Heart right ventricle (tissue), 16 donors: Measurements from ENCODE around the gene NECTIN2. TPM values are rescaled to one million over a fixed set of nuclear protein-coding genes. Genes with fewer than 3 reads are reported as not detected.

Experiments used
- ATAC-seq, 8 donors: fragments of 200-7000 bp; cut with Tn5 transposase; one replicate each; pipeline ENCODE4 v1.9.1; 2020; ENCODE audit warnings: mild to moderate bottlenecking in 8 of 8, moderate library complexity in 8 of 8, moderate number of reproducible peaks in 1 of 8
- DNase-seq, 2 donors: peaks; one replicate each; pipeline ENCODE4 v3.0.0-alpha.2; 2020
- H3K27ac ChIP-seq, 10 donors: fragments of 200-600 bp; sonication (generic) in 2 of 10; one replicate each; pipeline versions ENCODE4 v1.5.0 to v1.8.0; 2020 to 2022; ENCODE audit warnings: mild to moderate bottlenecking in 3 of 10
- H3K27me3 ChIP-seq, 7 donors: fragments of 200-600 bp; one replicate each; pipeline ENCODE4 v1.8.0; 2021 to 2022; ENCODE audit warnings: mild to moderate bottlenecking in 2 of 7
- H3K36me3 ChIP-seq, 9 donors: fragments of 200-600 bp; sonication (generic) in 1 of 9; one replicate each; pipeline versions ENCODE4 v1.5.0 to v1.8.0; 2020 to 2022; ENCODE audit warnings: mild to moderate bottlenecking in 2 of 9
- H3K4me1 ChIP-seq, 9 donors: fragments of 200-600 bp; sonication (generic) in 1 of 9; one replicate each; pipeline versions ENCODE4 v1.5.0 to v1.8.0; 2020 to 2022; ENCODE audit warnings: mild to moderate bottlenecking in 4 of 9
- H3K4me3 ChIP-seq, 10 donors: fragments of 200-600 bp; sonication (generic) in 2 of 10; one replicate each; pipeline versions ENCODE4 v1.5.0 to v1.8.0; 2020 to 2022; ENCODE audit warnings: mild to moderate bottlenecking in 7 of 10, moderate library complexity in 2 of 10
- H3K9me3 ChIP-seq, 11 donors: fragments of 200-600 bp in 10 of 11; sonication (generic) in 2 of 11; one replicate each; pipeline versions ENCODE4 v1.5.0 to v1.8.0; 2013 to 2022; ENCODE audit warnings: mild to moderate bottlenecking in 2 of 11, control low read depth in 1 of 11, moderate library complexity in 1 of 11
- CTCF ChIP-seq, 9 donors: fragments of 200-600 bp; sonication (generic) in 2 of 9; IDR thresholded peaks; one replicate each; pipeline versions ENCODE4 v1.5.0 to v1.8.0; 2021 to 2022; ENCODE audit warnings: antibody characterized with exemption in 9 of 9, mild to moderate bottlenecking in 5 of 9, moderate library complexity in 1 of 9
- WGBS, 2 donors: extraction: QIAGEN DNeasy Blood & Tissue Kit; methylation state at CpG; one replicate each; pipeline ENCODE4 v1.1.7; 2013; ENCODE audit warnings: inconsistent platforms in 1 of 2; 5-methylcytosine and 5-hydroxymethylcytosine counted together
- intact Hi-C, 10 donors: fragments of 100-400 bp; cut with DNase I; formaldehyde crosslinking; loops; one replicate each; pipeline versions ENCODE4 v1.11.1 to v1.14.2; 2022
- polyA plus RNA-seq, 2 donors: library from polyadenylated mRNA; stranded (reverse); fragments of 200-250 nt; gene quantifications; one replicate each; pipeline ENCODE4 v1.2.3, GENCODE V29; 2013
- total RNA-seq, 10 donors: library from RNA; stranded (reverse); fragmentation: NEBNext Ultra II Directional in 3 of 10; extraction: Animal tissue kit (Norgen Biotek cat#: 25700) in 3 of 10; gene quantifications; one replicate each; pipeline versions ENCODE4 v1.2.1 to v1.2.4, GENCODE V29; 2021 to 2023
- donor health status: Arrhythmogenic right ventricular cardiomyopathy.
- donor health status: ischemic (EF 13 %, LVEDD 7.1; RV severe dilation, severe dysfunction).
- donor health status: healthy with polysubstance abuse.
- donor health status: DM: no; HTN: yes; CAD: no.
- donor health status: DM: no; HTN: no; CAD: no.
- donor health status: ischemic (EF 25% LVEDD 6.9; RV normal size, moderate dysfunction).
- donor health status: ischemic (EF 25% LVEDD 5.7; RV mildly dilated, moderate dysfunction).
- donor health status: healthy.
- donor health status: DM: yes; HTN: yes; CAD: no.
- donor health status: Ischemic cardiomyopathy.
- donor health status: ischemic (EF 35%, LVEDD 5.7; RV mildly dilated, moderate dysfunction).
- donor health status: nonischemic (EF 11% LVEDD 7.7; RV severe dilation, severe dysfunction).
- donor health status: DM: yes; HTN: yes; CAD: no.
- donor health status: PGD.
- donor health status: ischemic (EF 29% LVEDD 5.4; RV normal size, mild dysfunction).
- donor health status: nonischemic (EF 23%, LVEDD 6.1; RV moderate dilation, normal function).

The NECTIN2 gene
- total and polyA plus RNA-seq, 12 donors: 34.1 to 96.8 (median 49.0) TPM

DNA sequence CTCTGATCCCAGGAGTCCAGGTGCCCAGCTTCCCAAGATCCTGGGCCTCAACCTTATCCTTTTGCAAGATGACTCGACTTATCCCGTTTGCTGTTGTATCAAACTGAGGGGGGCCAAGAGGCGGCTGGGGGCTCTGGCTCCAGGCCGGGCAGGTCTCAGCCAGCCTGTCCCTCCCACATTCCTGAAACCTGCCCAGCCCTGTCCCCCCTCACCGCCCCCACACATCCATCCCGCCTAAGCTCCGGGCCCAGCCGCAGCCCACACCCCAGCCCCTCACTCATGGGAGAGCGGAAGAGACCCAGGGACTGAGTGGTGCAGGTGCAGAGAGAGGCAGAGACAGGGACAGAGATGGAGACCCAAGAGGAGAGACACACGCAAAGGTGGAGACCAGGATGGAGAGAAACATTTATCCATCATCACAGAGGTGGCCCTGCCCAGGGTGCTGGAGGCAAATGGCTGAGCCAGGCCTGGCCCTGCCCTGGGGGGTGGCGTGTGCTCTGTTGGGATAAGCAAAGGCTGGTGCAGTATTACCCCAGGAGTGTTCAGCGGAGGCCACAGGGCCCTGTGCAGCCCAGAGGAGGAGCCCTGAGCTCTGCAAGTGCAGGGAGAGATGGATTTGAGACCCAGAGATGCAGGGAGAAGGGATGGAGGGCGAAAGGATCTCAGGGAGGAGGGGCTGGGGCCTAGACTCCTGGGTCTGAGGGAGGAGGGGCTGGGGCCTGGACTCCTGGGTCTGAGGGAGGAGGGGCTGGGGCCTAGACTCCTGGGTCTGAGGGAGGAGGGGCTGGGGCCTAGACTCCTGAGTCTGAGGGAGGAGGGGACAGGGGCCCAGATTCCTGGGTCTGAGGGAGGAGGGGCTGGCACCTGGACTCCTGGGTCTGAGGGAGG lies 35.6 kb upstream of the NECTIN2 start:
- DNase-seq (no peak), ATAC-seq (no peak)
- H3K27ac ChIP-seq: peak overlapping the region in 8 of 10 donors; percentile 28 to 96 (median 82)
- H3K4me3 ChIP-seq: peak overlapping the region in 9 of 10 donors; percentile 60 to 95 (median 79)
- intact Hi-C loops: no loop called here
- no peak for TF ChIP-seq CTCF (IDR thresholded peaks at IDR 0.05)
- peaks cover 0 to 45% (median 11%) of the 10 kb centered on the region in 9 donors for H3K36me3 ChIP-seq
- H3K4me1 ChIP-seq: peaks cover 11 to 55% (median 23%) of the 10 kb centered on the region in 9 donors
- peaks cover 0 to 15% (median 0%) of the 10 kb centered on the region in 7 donors for H3K27me3 ChIP-seq
- WGBS, 2 donors: 46 to 59% methylated on average over 13 of the region's 13 CpGs
- no peaks in the 10 kb centered on the region for H3K9me3 ChIP-seq

DNA sequence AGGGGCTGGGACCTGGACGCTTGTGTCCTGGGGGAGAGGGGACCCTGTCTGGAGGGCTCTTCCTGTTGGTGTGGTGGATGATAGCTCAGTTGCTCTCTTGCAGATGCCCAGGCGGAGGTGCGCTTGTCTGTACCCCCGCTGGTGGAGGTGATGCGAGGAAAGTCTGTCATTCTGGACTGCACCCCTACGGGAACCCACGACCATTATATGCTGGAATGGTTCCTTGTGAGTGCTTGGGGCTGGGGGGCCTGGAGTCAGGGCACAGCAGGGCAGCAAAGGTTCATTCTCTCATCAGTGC lies 35.0 kb upstream of the NECTIN2 start:
- H3K4me3 ChIP-seq: peak overlapping the region in 3 of 10 donors; percentile 79 to 95 (median 91)
- WGBS, 2 donors: 90 to 92% methylated on average over 7 of the region's 7 CpGs

DNA sequence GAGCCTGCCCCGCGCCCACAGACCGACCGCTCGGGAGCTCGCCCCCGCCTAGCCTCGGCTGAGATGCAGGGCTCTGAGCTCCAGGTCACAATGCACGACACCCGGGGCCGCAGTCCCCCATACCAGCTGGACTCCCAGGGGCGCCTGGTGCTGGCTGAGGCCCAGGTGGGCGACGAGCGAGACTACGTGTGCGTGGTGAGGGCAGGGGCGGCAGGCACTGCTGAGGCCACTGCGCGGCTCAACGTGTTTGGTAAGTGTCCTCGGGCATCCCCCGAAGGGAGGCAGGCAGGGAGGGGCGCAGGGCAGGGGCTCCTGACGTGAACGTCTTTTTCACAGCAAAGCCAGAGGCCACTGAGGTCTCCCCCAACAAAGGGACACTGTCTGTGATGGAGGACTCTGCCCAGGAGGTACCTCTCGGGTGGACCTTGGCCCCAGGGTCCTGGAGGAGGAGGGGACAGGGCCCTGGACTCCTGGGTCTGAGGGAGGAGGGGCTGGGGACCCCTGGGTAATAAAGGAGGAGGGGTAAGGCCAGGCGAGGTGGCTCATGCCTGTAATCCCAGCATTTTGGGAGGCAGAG lies 33.9 kb upstream of the NECTIN2 start:
- intact Hi-C loops: no loop called here
- no peak for TF ChIP-seq CTCF (IDR thresholded peaks at IDR 0.05)
- Histone ChIP-seq H3K27ac (peak overlapping the region in 1 of 10 donors; percentile 26), H3K36me3 (peaks cover 0 to 59% (median 11%) of the 10 kb centered on the region in 9 donors), H3K4me1 (peaks cover 11 to 55% (median 23%) of the 10 kb centered on the region in 9 donors), H3K4me3 (peak overlapping the region in 1 of 10 donors; percentile 0), H3K9me3 (no peaks in the 10 kb centered on the region), H3K27me3 (peaks cover 0 to 15% (median 0%) of the 10 kb centered on the region in 7 donors)
- ATAC-seq: no peak
- 91 to 92% methylated on average over 28 of the region's 28 CpGs for WGBS, 2 donors
- DNase-seq: no peak

More for the DNA sequence above, 35.0 kb upstream of the NECTIN2 start:
- ATAC-seq (no peak), DNase-seq (no peak)
- intact Hi-C loops: no loop called here
- H3K4me1 ChIP-seq: peaks cover 11 to 55% (median 23%) of the 10 kb centered on the region in 9 donors
- no peaks in the 10 kb centered on the region for H3K9me3 ChIP-seq
- H3K36me3 ChIP-seq: peaks cover 0 to 51% (median 11%) of the 10 kb centered on the region in 9 donors
- H3K27ac ChIP-seq: peak overlapping the region in 3 of 10 donors; percentile 18 to 91 (median 26)
- TF ChIP-seq CTCF (IDR thresholded peaks at IDR 0.05): no peak
- H3K27me3 ChIP-seq: peaks cover 0 to 15% (median 0%) of the 10 kb centered on the region in 7 donors

DNA sequence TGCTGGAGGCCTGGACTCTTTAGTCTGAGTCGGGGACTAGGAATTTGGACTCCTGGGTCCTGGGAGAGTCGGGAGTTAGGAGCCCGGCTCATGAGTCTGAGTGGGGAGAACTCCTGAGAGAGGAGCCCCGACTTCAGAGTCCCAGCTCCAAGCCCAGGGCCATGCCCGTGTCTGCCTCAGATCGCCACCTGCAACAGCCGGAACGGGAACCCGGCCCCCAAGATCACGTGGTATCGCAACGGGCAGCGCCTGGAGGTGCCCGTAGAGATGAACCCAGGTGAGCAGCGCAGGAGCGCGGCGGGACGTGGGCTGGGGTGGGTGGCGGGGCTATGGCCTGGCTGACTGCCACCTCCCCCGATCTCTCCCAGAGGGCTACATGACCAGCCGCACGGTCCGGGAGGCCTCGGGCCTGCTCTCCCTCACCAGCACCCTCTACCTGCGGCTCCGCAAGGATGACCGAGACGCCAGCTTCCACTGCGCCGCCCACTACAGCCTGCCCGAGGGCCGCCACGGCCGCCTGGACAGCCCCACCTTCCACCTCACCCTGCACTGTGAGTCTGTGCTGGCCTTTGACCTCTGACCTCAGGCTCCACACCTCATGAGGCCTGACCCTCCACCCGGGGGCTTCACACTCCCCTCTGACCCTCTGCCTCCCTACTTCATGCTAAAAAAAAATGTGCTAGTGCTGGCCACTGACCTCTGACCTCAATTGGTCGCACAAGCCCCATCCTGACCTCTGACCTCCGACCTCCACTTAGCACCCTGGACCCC lies 32.8 kb upstream of the NECTIN2 start:
- Histone ChIP-seq H3K9me3 (no peaks in the 10 kb centered on the region), H3K27me3 (peaks cover 0 to 13% (median 0%) of the 10 kb centered on the region in 7 donors), H3K4me3 (no peak overlapping the region), H3K4me1 (peaks cover 7 to 47% (median 18%) of the 10 kb centered on the region in 9 donors), H3K27ac (no peak overlapping the region), H3K36me3 (peaks cover 0 to 65% (median 11%) of the 10 kb centered on the region in 9 donors)
- 81 to 84% methylated on average over 38 of the region's 38 CpGs for WGBS, 2 donors
- ATAC-seq (no peak), DNase-seq (no peak)
- intact Hi-C loops: no loop called here
- TF ChIP-seq CTCF (IDR thresholded peaks at IDR 0.05): peak in 1 of 9 donors; percentile 12
